Measurements from ENCODE around the gene GTPBP4.
A peak's percentile ranks its signal among the peaks of the same experiment; 100 is the strongest.

The GTPBP4 gene

GRCh38 chr10:968546-969199 is 19.6 kb upstream of the GTPBP4 start:
- no peak for DNase-seq

GRCh38 chr10:969473-970150 is 18.6 kb upstream of the GTPBP4 start:
- DNase-seq, result no peak

- DNase-seq, result no peak
These were observed 17.7 kb upstream of the GTPBP4 start for GRCh38 chr10:970311-971149.

- no peak for DNase-seq
These were observed 17.1 kb upstream of the GTPBP4 start for GRCh38 chr10:971150-971542.

- DNase-seq, result no peak
These were observed 16.6 kb upstream of the GTPBP4 start for GRCh38 chr10:971613-972012.

- no peak for DNase-seq
These were observed 15.5 kb upstream of the GTPBP4 start for GRCh38 chr10:972763-973162.

- no peak for DNase-seq
These were observed 14.0 kb upstream of the GTPBP4 start for GRCh38 chr10:974038-974784.

- DNase-seq, result no peak
These were observed 13.5 kb upstream of the GTPBP4 start for GRCh38 chr10:974785-975074.

GRCh38 chr10:976316-976715 is 11.9 kb upstream of the GTPBP4 start:
- no peak for DNase-seq

- DNase-seq, result no peak
These were observed 9.3 kb upstream of the GTPBP4 start for GRCh38 chr10:978826-979421.

- no peak for DNase-seq
These were observed 7.7 kb upstream of the GTPBP4 start for GRCh38 chr10:980468-981093.

- no peak for DNase-seq
These were observed 4.8 kb upstream of the GTPBP4 start for GRCh38 chr10:983401-983800.

GRCh38 chr10:983971-984655 is 4.1 kb upstream of the GTPBP4 start:
- DNase-seq, result no peak

GRCh38 chr10:985361-985760 is 2.9 kb upstream of the GTPBP4 start:
- DNase-seq, result no peak

- no peak for DNase-seq
These were observed 2.0 kb upstream of the GTPBP4 start for GRCh38 chr10:986137-986825.

- no peak for DNase-seq
These were observed 1.2 kb upstream of the GTPBP4 start for GRCh38 chr10:986881-987619.

- no peak for DNase-seq
These were observed 689 bp upstream of the GTPBP4 start for GRCh38 chr10:987620-987869.

- peak; percentile 34 for DNase-seq
These were observed 672 bp downstream of the GTPBP4 start for GRCh38 chr10:988667-989545.

GRCh38 chr10:990808-991207 is 2.6 kb downstream of the GTPBP4 start:
- DNase-seq, result no peak

- DNase-seq, result no peak
These were observed 4.2 kb downstream of the GTPBP4 start for GRCh38 chr10:992467-992866.

All from activated T-cell treated with anti-CD3 and anti-CD28 coated beads for 4 hours (primary cell).